GM21360 (cell line): ENCODE results near the gene IL20RB.
A peak's percentile ranks its signal among the peaks of the same experiment; 100 is the strongest.
"Not testable (repeated sequence)": the region's sequence is repeated elsewhere in the genome, so short reads cannot be mapped to it uniquely, and the experiment has no call there.

Source experiments
- ATAC-seq: cut with Tn5 transposase; IDR thresholded peaks from one replicate; pipeline ENCODE4 v1.9.1; 2021; ENCODE audit warnings: mild to moderate bottlenecking, moderate library complexity; ENCODE audit not compliant: unreplicated experiment

Gene IL20RB

GRCh38 chr3:136984837-136985236 lies 27.1 kb downstream of the IL20RB start:
- ATAC-seq, result no peak

DNA sequence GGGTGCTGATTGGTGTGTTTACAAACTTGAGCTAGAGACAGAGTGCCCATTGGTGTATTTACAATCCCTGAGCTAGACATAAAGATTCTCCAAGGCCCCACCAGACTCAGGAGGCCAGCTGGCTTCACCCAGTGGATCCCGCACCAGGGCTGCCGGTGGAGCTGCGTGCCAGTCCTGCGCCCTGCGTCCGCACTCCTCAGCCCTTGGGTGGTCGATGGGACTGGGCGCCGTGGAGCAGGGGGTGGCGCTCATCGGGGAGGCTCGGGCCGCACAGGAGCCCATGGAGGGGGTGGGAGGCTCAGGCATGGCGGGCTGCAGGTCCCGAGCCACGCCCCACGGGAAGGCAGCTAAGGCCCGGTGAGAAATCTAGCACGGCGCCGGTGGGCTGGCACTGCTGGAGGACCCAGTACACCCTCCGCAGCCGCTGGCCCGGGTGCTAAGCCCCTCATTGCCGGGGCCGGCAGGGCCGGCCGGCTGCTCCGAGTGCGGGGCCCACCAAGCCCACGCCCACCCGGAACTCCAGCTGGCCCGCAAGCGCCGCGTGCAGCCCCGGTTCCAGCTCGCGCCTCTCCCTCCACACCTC lies 29.7 kb downstream of the IL20RB start:
- ATAC-seq, result not testable (repeated sequence)

DNA sequence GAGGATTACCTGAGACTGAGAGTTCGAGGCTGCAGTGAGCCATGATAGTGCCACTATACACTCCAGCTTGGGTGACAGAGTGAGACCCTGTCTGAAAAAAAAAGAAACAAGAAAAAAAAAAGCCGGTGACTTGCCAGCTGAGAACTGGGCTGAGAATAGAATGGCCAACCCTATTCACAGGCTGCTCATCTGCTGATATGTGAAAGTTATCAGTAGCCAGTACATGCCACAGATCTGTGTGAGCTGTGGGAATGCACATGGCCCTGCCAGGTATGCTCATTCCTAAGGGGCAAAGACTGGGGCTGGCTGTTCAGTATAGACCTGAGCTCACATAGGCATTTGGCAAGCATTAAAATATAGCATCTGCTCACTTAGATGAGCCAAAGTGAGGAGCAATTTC lies 30.9 kb downstream of the IL20RB start:
- ATAC-seq, result no peak

DNA sequence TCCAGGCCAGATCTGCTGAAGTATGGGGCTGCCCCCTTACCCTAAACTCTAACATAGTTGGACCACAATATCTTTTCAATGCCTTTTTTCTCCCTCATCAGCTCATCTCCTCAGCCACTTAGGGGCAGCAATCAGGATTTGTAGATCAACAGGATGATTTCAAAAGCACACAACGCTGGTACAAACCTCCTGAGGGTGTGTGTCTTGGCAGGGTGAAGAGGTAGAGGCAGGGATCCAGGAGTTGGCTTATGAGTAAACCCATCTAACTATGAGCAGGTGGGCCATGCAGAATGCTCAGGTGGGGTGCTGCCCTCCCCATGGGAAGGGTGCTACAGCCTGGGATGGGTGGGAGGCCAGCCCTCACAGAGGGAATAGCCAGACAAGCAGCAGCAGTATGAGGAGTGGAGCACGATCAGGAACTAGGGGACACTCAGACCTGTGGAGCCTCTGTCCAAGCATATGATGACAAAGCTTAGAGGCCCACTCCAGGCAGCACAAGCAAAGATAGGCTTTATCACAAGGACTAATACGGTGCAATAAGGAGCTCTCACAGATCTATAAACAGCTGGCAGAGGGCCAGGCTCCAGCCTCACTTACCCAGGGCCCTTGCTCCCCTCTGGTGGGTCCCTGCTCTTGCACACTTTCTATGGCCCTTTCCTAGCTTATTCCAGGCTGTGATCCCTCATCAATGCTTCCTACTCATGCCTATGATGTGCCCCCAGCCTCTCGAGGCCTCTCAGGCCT lies 32.2 kb downstream of the IL20RB start:
- no peak for ATAC-seq

DNA sequence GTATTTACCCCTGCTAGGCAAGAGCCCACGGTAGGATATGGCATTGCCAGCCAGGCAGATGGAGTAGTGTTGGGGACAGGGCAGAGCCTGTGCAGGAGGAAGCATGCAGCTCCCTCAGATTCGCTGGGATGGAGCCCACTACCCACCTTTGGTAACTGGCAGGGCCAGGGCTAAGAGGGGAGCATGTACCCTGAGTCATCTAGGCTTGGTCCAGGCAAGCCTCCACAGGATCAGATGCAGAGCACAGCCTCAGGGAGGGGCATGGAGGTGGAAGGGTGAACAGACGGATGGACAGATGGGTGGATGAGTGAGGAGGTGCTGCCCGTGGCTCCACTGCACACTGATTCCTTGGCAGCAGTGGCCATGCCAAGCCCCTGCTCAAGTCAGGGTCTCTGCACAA lies 33.0 kb downstream of the IL20RB start:
- no peak for ATAC-seq

GRCh38 chr3:136992115-136992514 lies 34.3 kb downstream of the IL20RB start:
- ATAC-seq, result no peak

- ATAC-seq, result no peak
Measured at GRCh38 chr3:136994772-136995516, 37.2 kb downstream of the IL20RB start.

DNA sequence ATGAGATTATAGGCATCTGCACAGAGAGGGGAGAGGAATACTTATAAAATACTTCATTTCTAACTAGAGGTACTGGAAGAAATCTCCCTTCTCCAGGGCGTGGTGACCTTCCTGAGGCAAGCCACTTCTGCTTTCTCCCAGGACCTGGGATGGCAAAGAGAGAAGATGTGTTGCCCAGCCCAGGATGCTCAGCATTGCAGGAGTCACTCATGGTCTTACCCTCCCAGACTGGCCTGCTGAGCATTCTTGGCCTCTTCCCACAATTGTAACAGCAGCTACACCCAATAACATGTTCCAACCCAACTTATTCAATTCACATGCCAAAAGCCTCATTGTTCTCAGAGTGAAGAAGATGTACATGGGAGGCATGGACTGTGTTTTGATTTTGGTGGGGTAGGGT lies 37.9 kb downstream of the IL20RB start:
- ATAC-seq, result no peak

- no peak for ATAC-seq
Measured at GRCh38 chr3:137000039-137000438, 42.3 kb downstream of the IL20RB start.

GRCh38 chr3:137007376-137007775 lies 49.6 kb downstream of the IL20RB start:
- ATAC-seq, result not testable (repeated sequence)

DNA sequence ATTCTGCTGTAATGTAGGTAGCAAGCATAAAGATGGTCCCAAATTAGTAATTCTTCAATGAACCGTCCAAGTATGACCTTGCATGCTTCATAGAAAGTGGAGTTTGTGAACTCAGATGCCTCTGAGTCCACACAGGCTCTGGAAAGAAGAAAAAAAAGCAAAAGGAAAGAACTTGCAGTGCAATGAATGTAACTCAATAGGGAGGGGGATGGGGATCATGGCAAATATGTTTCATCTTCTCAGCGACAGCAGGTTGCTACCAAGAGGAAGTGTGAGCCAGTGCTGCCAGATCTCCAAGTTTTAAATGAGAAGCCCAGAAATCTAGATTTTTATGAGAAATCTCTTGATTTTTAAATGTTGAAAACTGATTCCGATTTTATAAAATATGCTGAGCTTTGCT lies 50.3 kb downstream of the IL20RB start:
- no peak for ATAC-seq

DNA sequence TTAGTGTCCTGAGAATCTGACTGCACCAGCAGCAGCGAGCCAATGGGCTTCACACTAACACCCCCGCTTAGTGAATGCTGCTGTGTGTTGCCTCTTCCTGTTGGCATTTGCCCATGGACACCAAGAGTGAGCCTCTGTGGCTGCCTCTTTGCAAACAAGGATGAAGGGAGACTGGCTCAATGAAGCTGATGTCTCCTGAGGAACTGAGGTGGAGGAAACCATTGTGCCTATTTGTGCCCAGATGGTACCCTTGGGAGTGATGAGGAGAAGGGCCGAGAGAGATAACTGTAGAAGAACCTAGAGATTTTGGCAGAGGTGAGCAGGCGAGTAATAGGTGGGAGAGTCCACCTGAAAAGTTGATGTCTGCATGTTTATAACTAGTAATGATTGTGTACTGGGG lies 51.2 kb downstream of the IL20RB start:
- no peak for ATAC-seq

DNA sequence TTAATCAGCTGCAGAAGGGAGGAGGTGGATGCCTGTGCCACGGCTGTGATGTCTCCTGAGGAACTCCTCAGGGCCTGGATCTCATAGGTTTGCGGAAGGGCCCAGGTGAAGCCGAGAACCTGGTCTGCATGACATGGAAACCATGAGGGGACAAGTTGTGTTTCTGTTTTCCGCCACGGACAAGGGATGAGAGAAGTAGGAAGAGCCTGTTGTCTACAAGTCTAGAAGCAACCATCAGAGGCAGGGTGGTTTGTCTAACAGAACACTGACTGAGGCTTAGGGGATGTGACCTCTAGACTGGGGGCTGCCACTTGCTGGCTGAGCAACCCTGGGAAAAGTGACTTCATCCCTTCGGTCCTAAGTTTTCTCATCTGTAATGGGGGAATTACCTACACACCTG lies 52.4 kb downstream of the IL20RB start:
- no peak for ATAC-seq

- ATAC-seq, result no peak
Measured at GRCh38 chr3:137011153-137011552, 53.4 kb downstream of the IL20RB start.

DNA sequence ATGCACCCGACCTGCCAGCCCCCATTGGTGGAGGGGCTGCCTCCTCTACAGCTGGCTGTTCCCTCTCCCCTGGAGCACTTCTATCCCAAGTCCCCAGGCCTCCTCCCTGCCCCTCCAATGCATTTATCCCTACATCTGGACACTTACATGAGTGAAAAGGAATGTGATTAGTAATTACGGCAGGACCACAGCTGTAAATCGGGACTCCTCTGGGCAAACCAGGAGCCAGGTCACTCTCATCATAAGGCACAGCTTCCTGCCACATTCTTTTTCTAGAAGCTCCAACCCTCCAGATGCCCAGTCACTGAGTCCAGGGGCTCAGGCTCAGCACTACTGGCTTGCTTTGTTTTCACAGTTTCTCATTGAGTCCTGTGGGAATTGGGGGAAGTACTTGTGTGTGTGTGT lies 54.3 kb downstream of the IL20RB start:
- no peak for ATAC-seq

- peak; percentile 76 for ATAC-seq
Measured at GRCh38 chr3:137013951-137014688, 56.3 kb downstream of the IL20RB start.

DNA sequence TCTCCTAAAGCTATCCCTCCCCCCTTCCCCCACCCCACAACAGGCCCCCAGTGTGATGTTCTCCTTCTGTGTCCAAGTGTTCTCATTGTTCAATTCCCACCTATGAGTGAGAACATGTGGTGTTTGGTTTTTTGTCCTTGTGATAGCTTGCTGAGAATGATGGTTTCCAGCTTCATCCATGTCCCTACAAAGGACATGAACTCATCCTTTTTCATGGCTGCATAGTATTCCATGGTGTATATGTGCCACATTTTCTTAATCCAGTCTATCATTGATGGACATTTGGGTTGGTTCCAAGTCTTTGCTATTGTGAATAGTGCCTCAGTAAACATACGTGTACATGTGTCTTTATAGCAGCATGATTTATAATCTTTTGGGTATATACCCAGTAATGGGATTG lies 59.5 kb downstream of the IL20RB start:
- not testable (repeated sequence) for ATAC-seq

- no peak for ATAC-seq
Measured at GRCh38 chr3:137020315-137020714, 62.5 kb downstream of the IL20RB start.

DNA sequence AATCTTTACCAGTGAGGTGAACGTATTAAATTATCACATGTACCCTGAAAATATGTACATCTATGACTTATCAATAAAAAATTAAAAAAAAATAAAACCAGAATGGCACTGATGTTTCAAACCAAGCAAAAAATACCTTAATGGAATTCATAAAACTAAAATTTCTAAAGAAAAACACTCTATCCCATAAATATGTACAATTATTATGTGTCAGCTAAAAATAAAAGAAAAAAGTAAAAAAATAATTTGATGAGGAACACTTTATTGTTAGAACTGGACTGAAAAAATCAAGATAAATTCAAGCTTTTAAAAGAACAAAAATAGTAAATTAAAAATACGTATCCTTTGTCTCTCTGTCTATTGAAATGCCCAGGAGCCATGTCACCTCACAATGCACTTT lies 63.1 kb downstream of the IL20RB start:
- ATAC-seq, result no peak

DNA sequence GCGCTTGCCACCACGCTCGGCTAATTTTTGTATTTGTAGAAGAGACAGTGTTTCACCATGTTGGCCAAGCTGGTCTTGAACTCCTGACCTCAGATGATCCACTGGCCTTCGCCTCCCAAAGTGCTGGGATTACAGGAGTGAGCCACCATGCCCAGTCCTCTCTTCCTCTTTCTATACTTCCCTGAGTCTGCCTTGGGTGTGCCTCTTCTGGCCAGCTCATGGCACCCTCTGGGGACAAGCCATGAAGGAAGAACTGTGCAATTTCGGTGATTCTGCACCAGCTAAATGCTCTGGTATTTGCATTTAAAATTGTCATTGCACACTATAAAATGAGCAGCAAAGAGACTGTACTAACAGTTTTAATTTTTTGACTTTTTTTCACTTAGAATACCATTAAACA lies 66.6 kb downstream of the IL20RB start:
- no peak for ATAC-seq

DNA sequence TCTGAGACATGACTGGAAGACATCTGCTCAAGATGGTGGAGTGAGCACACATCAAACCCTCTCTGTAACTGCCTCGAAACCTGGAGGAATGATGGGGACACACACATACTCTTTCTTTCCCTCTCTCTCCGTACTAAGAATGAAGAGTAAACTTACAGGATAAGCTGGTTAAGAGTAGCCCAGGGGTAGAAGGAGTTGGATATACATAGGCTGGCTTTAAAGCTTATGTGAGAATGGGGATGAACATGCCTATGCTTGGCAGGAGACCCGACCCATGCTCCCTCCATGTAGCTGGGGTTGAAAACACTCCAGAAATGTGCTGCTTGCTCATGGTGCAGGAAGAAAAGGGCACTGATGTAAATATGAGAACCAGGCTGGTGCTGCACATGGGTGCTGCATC lies 68.9 kb downstream of the IL20RB start:
- ATAC-seq, result no peak
